Upper lobe of right lung (tissue), 1 donor: ENCODE data around the gene CEP112. TPM values are rescaled to one million over a fixed set of nuclear protein-coding genes. Genes with fewer than 3 reads are reported as not detected.
"Not testable (repeated sequence)": the region's sequence is repeated elsewhere in the genome, so short reads cannot be mapped to it uniquely, and the experiment has no call there.

Experiments used
- ATAC-seq: fragments of 200-7000 bp; cut with Tn5 transposase; one replicate; pipeline ENCODE4 v1.9.1; 2020; ENCODE audit warnings: mild to moderate bottlenecking, moderate library complexity
- DNase-seq: peaks from one replicate; pipeline ENCODE4 v3.0.0-alpha.2; 2020
- H3K27ac ChIP-seq: fragments of 200-600 bp; one replicate; pipeline ENCODE4 v1.8.0; 2022
- H3K27me3 ChIP-seq: fragments of 200-600 bp; one replicate; pipeline ENCODE4 v1.8.0; 2022; ENCODE audit warnings: mild to moderate bottlenecking
- H3K36me3 ChIP-seq: fragments of 200-600 bp; one replicate; pipeline ENCODE4 v1.8.0; 2022
- H3K4me1 ChIP-seq: fragments of 200-600 bp; one replicate; pipeline ENCODE4 v1.8.0; 2022
- H3K4me3 ChIP-seq: fragments of 200-600 bp; one replicate; pipeline ENCODE4 v1.8.0; 2022; ENCODE audit warnings: mild to moderate bottlenecking
- H3K9me3 ChIP-seq: fragments of 200-600 bp; one replicate; pipeline ENCODE4 v1.8.0; 2022
- intact Hi-C: fragments of 100-400 bp; cut with DNase I; formaldehyde crosslinking; loops from one replicate; pipeline ENCODE4 v1.11.0; 2022
- total RNA-seq: library from RNA; stranded (reverse); fragmentation: NEBNext Ultra II Directional; extraction: Animal tissue kit (Norgen Biotek cat#: 25700); gene quantifications from one replicate; pipeline ENCODE4 v1.2.1, GENCODE V29; 2021
- TF ChIP-seq, protein P1 (sequence below): fragments of 200-600 bp; IDR thresholded peaks from one replicate; pipeline ENCODE4 v1.8.0; 2022; ENCODE audit warnings: antibody characterized with exemption
- donor health status: DM: no; HTN: yes; CAD: no; lungs with severe emphysema.

Gene CEP112
- total RNA-seq, 1 donor from 2014 or later = 32.9 TPM

- Histone ChIP-seq H3K27me3 (no peaks in the 10 kb centered on the region), H3K9me3 (no peaks in the 10 kb centered on the region), H3K4me1 (no peaks in the 10 kb centered on the region), H3K4me3 (no peak overlapping the region), H3K27ac (no peak overlapping the region), H3K36me3 (no peaks in the 10 kb centered on the region)
- ATAC-seq (no peak), DNase-seq (no peak)
- intact Hi-C loops = no loop called here
- TF ChIP-seq, protein P1, sequence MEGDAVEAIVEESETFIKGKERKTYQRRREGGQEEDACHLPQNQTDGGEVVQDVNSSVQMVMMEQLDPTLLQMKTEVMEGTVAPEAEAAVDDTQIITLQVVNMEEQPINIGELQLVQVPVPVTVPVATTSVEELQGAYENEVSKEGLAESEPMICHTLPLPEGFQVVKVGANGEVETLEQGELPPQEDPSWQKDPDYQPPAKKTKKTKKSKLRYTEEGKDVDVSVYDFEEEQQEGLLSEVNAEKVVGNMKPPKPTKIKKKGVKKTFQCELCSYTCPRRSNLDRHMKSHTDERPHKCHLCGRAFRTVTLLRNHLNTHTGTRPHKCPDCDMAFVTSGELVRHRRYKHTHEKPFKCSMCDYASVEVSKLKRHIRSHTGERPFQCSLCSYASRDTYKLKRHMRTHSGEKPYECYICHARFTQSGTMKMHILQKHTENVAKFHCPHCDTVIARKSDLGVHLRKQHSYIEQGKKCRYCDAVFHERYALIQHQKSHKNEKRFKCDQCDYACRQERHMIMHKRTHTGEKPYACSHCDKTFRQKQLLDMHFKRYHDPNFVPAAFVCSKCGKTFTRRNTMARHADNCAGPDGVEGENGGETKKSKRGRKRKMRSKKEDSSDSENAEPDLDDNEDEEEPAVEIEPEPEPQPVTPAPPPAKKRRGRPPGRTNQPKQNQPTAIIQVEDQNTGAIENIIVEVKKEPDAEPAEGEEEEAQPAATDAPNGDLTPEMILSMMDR = no peak
These were observed 501.2 kb downstream of the CEP112 start for GRCh38 chr17:65690626-65691310.

DNA sequence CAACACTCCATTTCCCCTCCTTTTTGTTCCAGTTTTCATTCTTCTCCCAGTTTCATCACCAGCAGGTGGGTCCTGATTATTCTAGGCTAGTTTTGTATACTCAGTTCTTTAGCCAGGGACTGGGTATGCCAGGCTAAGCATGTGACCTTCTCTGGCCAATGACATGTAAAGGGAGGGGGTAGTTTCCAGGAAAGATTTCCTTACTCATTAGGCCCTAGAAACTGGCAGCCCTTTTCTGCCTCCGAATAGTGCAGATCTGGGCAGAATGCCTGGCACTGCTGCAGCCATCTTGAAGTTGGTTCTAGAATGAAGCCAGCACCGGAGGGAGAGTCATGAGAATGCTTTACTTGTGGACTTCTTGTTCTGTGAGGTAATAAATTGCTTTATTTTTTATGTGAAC is 503.6 kb downstream of the CEP112 start:
- no peak for DNase-seq
- Histone ChIP-seq H3K27me3 (no peaks in the 10 kb centered on the region), H3K4me1 (no peaks in the 10 kb centered on the region), H3K4me3 (no peak overlapping the region), H3K9me3 (no peaks in the 10 kb centered on the region), H3K36me3 (no peaks in the 10 kb centered on the region), H3K27ac (no peak overlapping the region)
- no peak for ATAC-seq
- TF ChIP-seq, protein P1 = no peak
- intact Hi-C loops = no loop called here

DNA sequence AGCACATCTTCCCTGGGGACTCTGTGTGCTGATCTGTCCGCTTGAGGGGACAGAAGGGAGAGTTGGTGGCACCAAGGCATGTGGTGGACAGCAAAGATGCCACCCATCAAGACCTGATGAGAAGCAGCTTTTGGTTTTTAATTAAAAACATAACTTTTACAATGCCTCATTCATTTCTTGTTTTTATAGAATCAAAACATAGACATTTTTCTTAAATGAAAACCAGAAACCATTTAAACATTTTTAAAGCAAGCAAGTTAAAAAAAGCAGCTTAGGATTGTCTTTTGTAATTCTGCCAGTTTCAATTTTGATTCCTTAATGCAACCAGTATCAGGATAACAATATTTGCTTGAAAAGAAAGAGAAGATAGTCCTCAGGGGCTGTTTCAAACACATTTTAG is 506.8 kb downstream of the CEP112 start:
- Histone ChIP-seq H3K4me3 (no peak overlapping the region), H3K9me3 (no peaks in the 10 kb centered on the region), H3K27me3 (no peaks in the 10 kb centered on the region), H3K27ac (no peak overlapping the region), H3K36me3 (no peaks in the 10 kb centered on the region), H3K4me1 (no peaks in the 10 kb centered on the region)
- TF ChIP-seq, protein P1 = no peak
- ATAC-seq = no peak
- no peak for DNase-seq
- intact Hi-C loops = no loop called here

DNA sequence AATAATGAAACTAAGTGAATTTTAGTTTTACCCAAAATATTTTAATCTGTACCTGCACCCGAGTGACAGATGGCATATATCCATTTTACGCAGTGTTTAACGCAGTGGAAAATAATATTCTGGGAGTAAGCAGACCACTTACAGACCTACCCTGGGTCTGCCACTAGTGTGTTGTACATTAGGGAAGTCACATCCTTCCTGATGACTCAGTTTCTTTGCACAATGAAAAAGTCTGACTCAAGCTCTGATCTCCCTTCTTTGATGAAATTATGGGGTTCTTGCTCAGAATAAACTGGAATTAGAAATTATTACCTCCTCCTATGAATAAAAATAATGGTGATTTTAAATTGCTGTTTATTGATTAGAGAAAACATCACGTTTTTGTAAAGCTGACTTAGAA is 507.3 kb downstream of the CEP112 start:
- intact Hi-C loops = no loop called here
- H3K4me3 ChIP-seq = no peak overlapping the region
- no peaks in the 10 kb centered on the region for H3K27me3 ChIP-seq
- no peak overlapping the region for H3K27ac ChIP-seq
- H3K4me1 ChIP-seq = no peaks in the 10 kb centered on the region
- DNase-seq = no peak
- no peak for ATAC-seq
- H3K36me3 ChIP-seq = no peaks in the 10 kb centered on the region
- no peaks in the 10 kb centered on the region for H3K9me3 ChIP-seq
- TF ChIP-seq, protein P1 = no peak

DNA sequence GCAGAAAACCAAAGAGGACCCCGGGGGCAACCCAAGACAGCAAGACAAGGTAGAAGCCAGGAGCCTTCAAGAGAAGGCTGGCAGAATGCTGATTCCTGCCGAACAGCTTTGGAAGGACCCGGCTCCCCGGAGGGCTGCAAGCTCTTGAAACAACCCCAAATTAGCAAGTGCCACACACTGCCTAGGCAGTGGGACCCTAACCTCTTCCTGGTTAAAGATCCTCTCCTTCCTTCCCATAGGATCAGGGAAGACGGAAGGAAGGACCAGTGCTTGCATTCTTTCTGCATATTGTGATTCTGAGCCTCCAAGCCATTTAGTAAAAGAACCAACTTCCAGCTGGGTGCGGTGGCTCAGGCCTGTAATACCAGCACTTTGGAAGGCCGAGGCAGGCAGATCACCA is 508.5 kb downstream of the CEP112 start:
- TF ChIP-seq, protein P1 = no peak
- no peak for ATAC-seq
- no peaks in the 10 kb centered on the region for H3K36me3 ChIP-seq
- H3K27me3 ChIP-seq = no peaks in the 10 kb centered on the region
- no peaks in the 10 kb centered on the region for H3K9me3 ChIP-seq
- no peak overlapping the region for H3K27ac ChIP-seq
- H3K4me3 ChIP-seq = no peak overlapping the region
- DNase-seq = no peak
- peaks cover 6% of the 10 kb centered on the region for H3K4me1 ChIP-seq
- intact Hi-C loops = no loop called here

DNA sequence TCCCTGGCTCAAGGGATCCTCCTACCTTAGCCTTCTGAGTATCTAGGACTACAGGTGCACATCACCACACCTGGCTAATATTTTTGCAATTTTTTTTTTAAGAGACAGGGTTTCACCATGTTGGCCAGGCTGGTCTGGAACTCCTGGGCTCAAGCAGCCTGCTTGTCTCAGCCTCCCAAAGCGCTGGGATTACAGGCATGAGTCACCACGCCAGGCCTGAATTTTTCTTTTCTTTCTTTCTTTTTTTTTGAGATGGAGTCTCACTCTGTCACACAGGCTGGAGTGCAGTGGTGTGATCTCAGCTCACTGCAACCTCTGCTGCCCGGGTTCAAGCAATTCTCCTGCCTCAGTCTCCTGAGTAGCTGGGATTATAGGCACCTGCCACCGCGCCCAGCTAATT is 510.2 kb downstream of the CEP112 start:
- not testable (repeated sequence) for ATAC-seq, H3K4me3 ChIP-seq

More for the DNA sequence above, 510.2 kb downstream of the CEP112 start:
- H3K27me3 ChIP-seq, H3K36me3 ChIP-seq, intact Hi-C loops, DNase-seq, H3K27ac ChIP-seq, H3K9me3 ChIP-seq: not testable (repeated sequence)
- peaks cover 12% of the 10 kb centered on the region for H3K4me1 ChIP-seq
